T-helper 1 cell treated with Interleukin-12 subunit alpha and Interleukin-12 subunit beta and Interleukin-4 antibody, amounts not matched to agents 30 μg/mL and 1 μg/mL, for 36 hours (primary cell): ENCODE results near the gene CRTC1.

Source experiments
- H3K27ac Mint-ChIP-seq: one replicate; pipeline ENCODE4 v1.8.0; 2021; ENCODE audit warnings: mild to moderate bottlenecking, mixed read lengths
- H3K27me3 Mint-ChIP-seq: one replicate; pipeline ENCODE4 v1.8.0; 2021; ENCODE audit warnings: low read depth, mixed read lengths
- H3K36me3 Mint-ChIP-seq: one replicate; pipeline ENCODE4 v1.8.0; 2021; ENCODE audit warnings: low read depth, mixed read lengths
- H3K4me1 Mint-ChIP-seq: one replicate; pipeline ENCODE4 v1.8.0; 2021; ENCODE audit warnings: low read depth, mixed read lengths
- H3K4me3 Mint-ChIP-seq: one replicate; pipeline ENCODE4 v1.8.0; 2021; ENCODE audit warnings: mild to moderate bottlenecking, moderate library complexity, mixed read lengths
- H3K9me3 Mint-ChIP-seq: one replicate; pipeline ENCODE4 v1.8.0; 2021; ENCODE audit warnings: mixed read lengths

The CRTC1 gene

GRCh38 chr19:18762125-18763023 lies 78.9 kb downstream of the CRTC1 start:
- no peak overlapping the region for H3K4me3 Mint-ChIP-seq
- no peak overlapping the region for H3K27ac Mint-ChIP-seq
- no peaks in the 10 kb centered on the region for H3K36me3 Mint-ChIP-seq
- H3K27me3 Mint-ChIP-seq, result no peaks in the 10 kb centered on the region
- H3K9me3 Mint-ChIP-seq, result no peaks in the 10 kb centered on the region
- no peaks in the 10 kb centered on the region for H3K4me1 Mint-ChIP-seq

- Mint-ChIP-seq H3K4me3 (no peak overlapping the region), H3K36me3 (no peaks in the 10 kb centered on the region), H3K27me3 (no peaks in the 10 kb centered on the region), H3K27ac (no peak overlapping the region), H3K9me3 (no peaks in the 10 kb centered on the region), H3K4me1 (no peaks in the 10 kb centered on the region)
Observed at GRCh38 chr19:18763674-18764590, 80.5 kb downstream of the CRTC1 start.

- Mint-ChIP-seq H3K4me3 (no peak overlapping the region), H3K27ac (no peak overlapping the region), H3K36me3 (no peaks in the 10 kb centered on the region), H3K9me3 (no peaks in the 10 kb centered on the region), H3K27me3 (no peaks in the 10 kb centered on the region), H3K4me1 (no peaks in the 10 kb centered on the region)
Observed at GRCh38 chr19:18764591-18765051, 81.1 kb downstream of the CRTC1 start.

GRCh38 chr19:18765224-18765623 lies 81.7 kb downstream of the CRTC1 start:
- no peaks in the 10 kb centered on the region for H3K36me3 Mint-ChIP-seq
- no peaks in the 10 kb centered on the region for H3K27me3 Mint-ChIP-seq
- H3K4me1 Mint-ChIP-seq, result no peaks in the 10 kb centered on the region
- no peak overlapping the region for H3K27ac Mint-ChIP-seq
- H3K4me3 Mint-ChIP-seq, result no peak overlapping the region
- H3K9me3 Mint-ChIP-seq, result no peaks in the 10 kb centered on the region

GRCh38 chr19:18768046-18768771 lies 84.7 kb downstream of the CRTC1 start:
- Mint-ChIP-seq H3K9me3 (no peaks in the 10 kb centered on the region), H3K4me1 (no peaks in the 10 kb centered on the region), H3K36me3 (no peaks in the 10 kb centered on the region), H3K4me3 (no peak overlapping the region), H3K27ac (no peak overlapping the region), H3K27me3 (no peaks in the 10 kb centered on the region)

- Mint-ChIP-seq H3K27me3 (no peaks in the 10 kb centered on the region), H3K27ac (no peak overlapping the region), H3K9me3 (no peaks in the 10 kb centered on the region), H3K4me3 (no peak overlapping the region), H3K4me1 (no peaks in the 10 kb centered on the region), H3K36me3 (no peaks in the 10 kb centered on the region)
Observed at GRCh38 chr19:18768997-18769891, 85.8 kb downstream of the CRTC1 start.

GRCh38 chr19:18769989-18770528 lies 86.6 kb downstream of the CRTC1 start:
- Mint-ChIP-seq H3K36me3 (no peaks in the 10 kb centered on the region), H3K4me1 (no peaks in the 10 kb centered on the region), H3K4me3 (no peak overlapping the region), H3K9me3 (no peaks in the 10 kb centered on the region), H3K27ac (no peak overlapping the region), H3K27me3 (no peaks in the 10 kb centered on the region)

GRCh38 chr19:18770663-18771327 lies 87.3 kb downstream of the CRTC1 start:
- no peak overlapping the region for H3K4me3 Mint-ChIP-seq
- H3K36me3 Mint-ChIP-seq, result no peaks in the 10 kb centered on the region
- no peaks in the 10 kb centered on the region for H3K4me1 Mint-ChIP-seq
- H3K27me3 Mint-ChIP-seq, result no peaks in the 10 kb centered on the region
- no peaks in the 10 kb centered on the region for H3K9me3 Mint-ChIP-seq
- H3K27ac Mint-ChIP-seq, result no peak overlapping the region

GRCh38 chr19:18771328-18772242 lies 88.1 kb downstream of the CRTC1 start:
- no peaks in the 10 kb centered on the region for H3K4me1 Mint-ChIP-seq
- H3K4me3 Mint-ChIP-seq, result no peak overlapping the region
- H3K9me3 Mint-ChIP-seq, result no peaks in the 10 kb centered on the region
- no peak overlapping the region for H3K27ac Mint-ChIP-seq
- no peaks in the 10 kb centered on the region for H3K36me3 Mint-ChIP-seq
- no peaks in the 10 kb centered on the region for H3K27me3 Mint-ChIP-seq

- Mint-ChIP-seq H3K9me3 (no peaks in the 10 kb centered on the region), H3K27me3 (no peaks in the 10 kb centered on the region), H3K4me3 (no peak overlapping the region), H3K36me3 (no peaks in the 10 kb centered on the region), H3K4me1 (no peaks in the 10 kb centered on the region), H3K27ac (no peak overlapping the region)
Observed at GRCh38 chr19:18772620-18773587, 89.4 kb downstream of the CRTC1 start.

GRCh38 chr19:18773682-18774081 lies 90.2 kb downstream of the CRTC1 start:
- no peaks in the 10 kb centered on the region for H3K27me3 Mint-ChIP-seq
- H3K4me3 Mint-ChIP-seq, result no peak overlapping the region
- H3K9me3 Mint-ChIP-seq, result no peaks in the 10 kb centered on the region
- no peaks in the 10 kb centered on the region for H3K36me3 Mint-ChIP-seq
- no peak overlapping the region for H3K27ac Mint-ChIP-seq
- no peaks in the 10 kb centered on the region for H3K4me1 Mint-ChIP-seq
